ENCODE results near the gene DEFB110. TPM values are rescaled to one million over a fixed set of nuclear protein-coding genes. Genes with fewer than 3 reads are reported as not detected.

DEFB110 gene
- total RNA-seq, 1 experiment from 2014 or later, result not detected

DNA sequence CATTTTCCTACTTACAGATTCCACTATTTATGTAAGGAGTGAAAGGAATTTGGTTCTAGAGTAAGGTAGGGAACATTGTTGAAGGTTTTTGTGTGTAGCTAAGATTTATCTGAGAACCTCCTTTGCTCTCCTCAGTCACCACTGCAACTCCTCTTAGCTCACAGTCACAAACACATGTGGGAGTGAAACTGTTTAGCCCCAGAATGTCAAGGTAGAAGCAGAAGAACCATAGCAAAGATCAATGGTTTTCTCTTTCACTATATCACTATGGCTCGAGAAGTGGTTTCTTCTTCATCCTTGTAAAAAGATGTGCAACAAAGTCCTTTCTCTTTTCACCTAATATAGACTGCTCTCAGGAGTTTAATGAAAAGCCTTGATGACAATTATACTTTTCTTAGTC lies 34.4 kb upstream of the DEFB110 start:
- ChIA-PET POLR2A (ENCODE audit: low non-redundant PET) (no interaction called here), CTCF (no interaction called here)
- no TSS peak for BruUV-seq (replicated peaks)

DNA sequence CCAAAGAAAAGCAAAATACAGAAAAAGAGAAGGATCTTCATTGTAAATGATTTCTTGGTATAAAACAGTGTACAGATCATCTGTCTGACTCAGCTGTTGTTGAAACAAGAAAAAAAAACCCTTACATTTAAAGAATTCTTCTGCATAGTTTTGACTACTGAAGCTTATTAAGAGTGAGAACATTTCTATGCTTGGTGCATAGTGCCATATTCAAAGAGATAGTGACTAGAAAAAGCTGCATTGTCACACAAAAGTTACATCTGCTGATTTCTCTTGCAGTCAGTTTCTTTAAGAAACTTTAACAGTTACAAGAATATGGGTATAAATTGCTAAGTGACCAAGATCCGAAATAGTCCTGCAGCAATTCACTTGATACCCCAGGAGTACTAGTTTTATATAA lies 28.0 kb upstream of the DEFB110 start, which contains the start of gene DEFB112:
TSS of gene DEFB112 (minus strand) at position 101 of the 400 bp plus-strand sequence. CDS start at position 41, 60 bp downstream.
- ChIA-PET POLR2A (ENCODE audit: low non-redundant PET) (no interaction called here), CTCF (interaction anchor here (0.6 kb wide), 1 partner anchor 182 kb away, joined by 17 read pairs; no protein-coding TSS in a partner anchor)
- Histone ChIP-seq H3K36me3 (ENCODE audit: insufficient read depth, low read length, poor library complexity, severe bottlenecking) (no peaks in the 10 kb centered on the region), H3K27ac (ENCODE audit: low read depth, low read length, poor library complexity, severe bottlenecking) (no peak within 1 kb of the TSS), H3K4me3 (ENCODE audit: low read depth, low read length, poor library complexity, severe bottlenecking) (no peak within 1 kb of the TSS), H3K4me1 (ENCODE audit: insufficient read depth, low read length, poor library complexity, severe bottlenecking) (no peaks in the 10 kb centered on the region), H3K27me3 (replicated peaks; ENCODE audit: insufficient read depth, low read depth, low read length, poor library complexity) (peaks cover 23% of the 10 kb centered on the region), H3K9me3 (ENCODE audit: low read depth, low read length, poor library complexity, severe bottlenecking) (no peaks in the 10 kb centered on the region)
- no peak for DNase-seq (ENCODE audit: low spot score)
- BruUV-seq (replicated peaks), result no TSS peak
- TF ChIP-seq EZH2 (IDR thresholded peaks at IDR 0.05; ENCODE audit: borderline replicate concordance, low read depth, low read length, poor library complexity, severe bottlenecking), result no peak
- TF ChIP-seq, protein P1, sequence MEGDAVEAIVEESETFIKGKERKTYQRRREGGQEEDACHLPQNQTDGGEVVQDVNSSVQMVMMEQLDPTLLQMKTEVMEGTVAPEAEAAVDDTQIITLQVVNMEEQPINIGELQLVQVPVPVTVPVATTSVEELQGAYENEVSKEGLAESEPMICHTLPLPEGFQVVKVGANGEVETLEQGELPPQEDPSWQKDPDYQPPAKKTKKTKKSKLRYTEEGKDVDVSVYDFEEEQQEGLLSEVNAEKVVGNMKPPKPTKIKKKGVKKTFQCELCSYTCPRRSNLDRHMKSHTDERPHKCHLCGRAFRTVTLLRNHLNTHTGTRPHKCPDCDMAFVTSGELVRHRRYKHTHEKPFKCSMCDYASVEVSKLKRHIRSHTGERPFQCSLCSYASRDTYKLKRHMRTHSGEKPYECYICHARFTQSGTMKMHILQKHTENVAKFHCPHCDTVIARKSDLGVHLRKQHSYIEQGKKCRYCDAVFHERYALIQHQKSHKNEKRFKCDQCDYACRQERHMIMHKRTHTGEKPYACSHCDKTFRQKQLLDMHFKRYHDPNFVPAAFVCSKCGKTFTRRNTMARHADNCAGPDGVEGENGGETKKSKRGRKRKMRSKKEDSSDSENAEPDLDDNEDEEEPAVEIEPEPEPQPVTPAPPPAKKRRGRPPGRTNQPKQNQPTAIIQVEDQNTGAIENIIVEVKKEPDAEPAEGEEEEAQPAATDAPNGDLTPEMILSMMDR (conservative IDR thresholded peaks at IDR 0.05; ENCODE audit: low read depth, low read length), result no peak
- intact Hi-C loops (cut with micrococcal nuclease; ENCODE audit: unreplicated experiment), result no loop called here

More for the DNA sequence above, 34.4 kb upstream of the DEFB110 start:
- Histone ChIP-seq H3K36me3 (ENCODE audit: insufficient read depth, low read length, poor library complexity, severe bottlenecking) (no peaks in the 10 kb centered on the region), H3K4me3 (ENCODE audit: low read depth, low read length, poor library complexity, severe bottlenecking) (no peak overlapping the region), H3K27ac (ENCODE audit: low read depth, low read length, poor library complexity, severe bottlenecking) (no peak overlapping the region), H3K4me1 (ENCODE audit: insufficient read depth, low read length, poor library complexity, severe bottlenecking) (no peaks in the 10 kb centered on the region), H3K9me3 (ENCODE audit: low read depth, low read length, poor library complexity, severe bottlenecking) (no peaks in the 10 kb centered on the region), H3K27me3 (replicated peaks; ENCODE audit: insufficient read depth, low read depth, low read length, poor library complexity) (peaks cover 24% of the 10 kb centered on the region)
- intact Hi-C loops (cut with micrococcal nuclease; ENCODE audit: unreplicated experiment), result no loop called here
- no peak for TF ChIP-seq EZH2 (IDR thresholded peaks at IDR 0.05; ENCODE audit: borderline replicate concordance, low read depth, low read length, poor library complexity, severe bottlenecking)
- TF ChIP-seq, protein P1 (conservative IDR thresholded peaks at IDR 0.05; ENCODE audit: low read depth, low read length), result no peak
- DNase-seq (ENCODE audit: low spot score), result no peak

DNA sequence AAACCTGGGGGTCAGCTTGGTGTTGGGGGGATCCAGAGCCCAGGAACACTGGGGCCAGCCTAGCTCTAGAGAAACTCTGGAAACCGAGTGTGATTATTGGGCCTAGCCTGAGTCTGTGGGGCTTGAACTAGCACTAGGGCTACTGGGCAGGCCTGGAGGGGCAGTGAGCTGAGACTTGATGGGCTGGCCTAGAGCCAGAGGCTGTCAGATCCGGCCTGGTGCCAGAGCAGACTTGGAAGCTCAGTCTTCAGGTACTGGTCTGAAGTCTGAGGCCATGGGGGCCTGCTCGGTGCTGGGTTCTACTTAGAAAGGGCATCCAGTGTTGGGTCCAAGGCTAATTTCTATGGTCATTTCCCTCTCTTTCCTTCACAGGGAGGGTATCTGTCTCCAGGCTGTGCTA lies 25.2 kb upstream of the DEFB110 start:
- no peaks in the 10 kb centered on the region for H3K4me1 ChIP-seq (ENCODE audit: insufficient read depth, low read length, poor library complexity, severe bottlenecking)
- H3K36me3 ChIP-seq (ENCODE audit: insufficient read depth, low read length, poor library complexity, severe bottlenecking), result no peaks in the 10 kb centered on the region
- intact Hi-C loops (cut with micrococcal nuclease; ENCODE audit: unreplicated experiment), result no loop called here
- BruUV-seq (replicated peaks), result no TSS peak
- H3K9me3 ChIP-seq (ENCODE audit: low read depth, low read length, poor library complexity, severe bottlenecking), result no peaks in the 10 kb centered on the region
- CTCF ChIA-PET, result no interaction called here
- peaks cover 15% of the 10 kb centered on the region for H3K27me3 ChIP-seq (replicated peaks; ENCODE audit: insufficient read depth, low read depth, low read length, poor library complexity)
- POLR2A ChIA-PET (ENCODE audit: low non-redundant PET), result no interaction called here
- TF ChIP-seq EZH2 (IDR thresholded peaks at IDR 0.05; ENCODE audit: borderline replicate concordance, low read depth, low read length, poor library complexity, severe bottlenecking), result no peak
- TF ChIP-seq, protein P1 (conservative IDR thresholded peaks at IDR 0.05; ENCODE audit: low read depth, low read length), result no peak
- no peak overlapping the region for H3K27ac ChIP-seq (ENCODE audit: low read depth, low read length, poor library complexity, severe bottlenecking)
- no peak overlapping the region for H3K4me3 ChIP-seq (ENCODE audit: low read depth, low read length, poor library complexity, severe bottlenecking)
- no peak for DNase-seq (ENCODE audit: low spot score)

All from A673 (cell line).